HG03045 (cell line): Measurements from ENCODE around the gene WDR91.
"Not testable (repeated sequence)": the region's sequence is repeated elsewhere in the genome, so short reads cannot be mapped to it uniquely, and the experiment has no call there.

Experiments
- ATAC-seq: cut with Tn5 transposase; IDR thresholded peaks from one replicate; pipeline ENCODE4 v1.9.1; 2021; ENCODE audit warnings: mild to moderate bottlenecking, moderate library complexity; ENCODE audit not compliant: unreplicated experiment

Gene WDR91

GRCh38 chr7:135180122-135180521 is 31.2 kb downstream of the WDR91 start:
- no peak for ATAC-seq

GRCh38 chr7:135179321-135179925 is 31.9 kb downstream of the WDR91 start:
- no peak for ATAC-seq

GRCh38 chr7:135178364-135178763 is 33.0 kb downstream of the WDR91 start:
- no peak for ATAC-seq

GRCh38 chr7:135177028-135177696 is 34.2 kb downstream of the WDR91 start:
- no peak for ATAC-seq

- no peak for ATAC-seq
Measured at GRCh38 chr7:135175931-135176330, 35.4 kb downstream of the WDR91 start.

- no peak for ATAC-seq
Measured at GRCh38 chr7:135174941-135175340, 36.4 kb downstream of the WDR91 start.

- ATAC-seq: not testable (repeated sequence)
Measured at GRCh38 chr7:135173916-135174315, 37.4 kb downstream of the WDR91 start.

GRCh38 chr7:135171581-135172291 is 39.6 kb downstream of the WDR91 start:
- not testable (repeated sequence) for ATAC-seq

- ATAC-seq: peak; percentile 23
Measured at GRCh38 chr7:135170998-135171481, 40.3 kb downstream of the WDR91 start.

- ATAC-seq: peak; percentile 74
Measured at GRCh38 chr7:135170274-135170997, 40.9 kb downstream of the WDR91 start, which contains the start of gene CYREN. CYREN (minus strand) TSS chr7:135170707; CDS start chr7:135168922, 1,785 bp downstream.

- ATAC-seq: peak; percentile 14
Measured at GRCh38 chr7:135169964-135170273, 41.4 kb downstream of the WDR91 start.

GRCh38 chr7:135169141-135169963 is 42.0 kb downstream of the WDR91 start:
- peak; percentile 36 for ATAC-seq

GRCh38 chr7:135168489-135169140 is 42.7 kb downstream of the WDR91 start:
- no peak for ATAC-seq

GRCh38 chr7:135168001-135168400 is 43.3 kb downstream of the WDR91 start:
- ATAC-seq: no peak

- ATAC-seq: no peak
Measured at GRCh38 chr7:135167365-135167917, 43.9 kb downstream of the WDR91 start.

- no peak for ATAC-seq
Measured at GRCh38 chr7:135166338-135166990, 44.9 kb downstream of the WDR91 start.

GRCh38 chr7:135165862-135166261 is 45.5 kb downstream of the WDR91 start:
- ATAC-seq: no peak

GRCh38 chr7:135164357-135165061 is 46.8 kb downstream of the WDR91 start:
- no peak for ATAC-seq
